ENCODE results near the gene NYAP2. TPM values are rescaled to one million over a fixed set of nuclear protein-coding genes. Genes with fewer than 3 reads are reported as not detected.

NYAP2 gene
- total and polyA plus RNA-seq, 10 of the 15 experiments (the other 5 are each of a cell fraction or from before 2014, with no cell fraction given), result 0.03 TPM; not detected in 9

DNA sequence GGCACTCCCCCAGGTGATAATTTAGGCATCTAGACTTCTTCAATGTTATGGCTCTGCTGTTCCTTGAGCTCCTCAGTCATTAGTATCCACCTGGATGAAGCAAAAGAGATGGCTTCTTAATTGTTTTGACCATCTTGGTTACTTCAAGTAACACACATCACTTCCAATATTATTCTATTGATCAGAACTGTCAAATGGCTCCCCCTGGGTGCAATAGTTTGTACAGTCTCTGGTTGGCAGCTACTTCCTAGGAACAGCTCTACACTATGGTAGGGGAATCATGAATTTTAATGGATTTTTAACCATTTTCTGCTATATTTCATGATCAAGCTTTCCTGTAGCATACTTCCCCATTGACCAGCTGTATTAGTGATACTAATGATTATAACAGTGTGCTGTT lies 157.0 kb downstream of the NYAP2 start (continued):
- no peak for TF ChIP-seq GABPA (IDR thresholded peaks at IDR 0.05; ENCODE audit: low read depth)
- no peak for TF ChIP-seq TCF3 (IDR thresholded peaks at IDR 0.05; ENCODE audit: borderline replicate concordance, insufficient read depth, low read depth, low read length)
- no peak for TF ChIP-seq SUPT20H (IDR thresholded peaks at IDR 0.05; ENCODE audit: borderline replicate concordance, control insufficient read depth, low read depth, low read length)
- no peak for TF ChIP-seq FOXM1 (IDR thresholded peaks at IDR 0.05; ENCODE audit: low read depth, low read length)
- TF ChIP-seq ESRRA (IDR thresholded peaks at IDR 0.05; ENCODE audit: low read length), result no peak
- no peak for TF ChIP-seq NFXL1 (IDR thresholded peaks at IDR 0.05; ENCODE audit: borderline replicate concordance)

DNA sequence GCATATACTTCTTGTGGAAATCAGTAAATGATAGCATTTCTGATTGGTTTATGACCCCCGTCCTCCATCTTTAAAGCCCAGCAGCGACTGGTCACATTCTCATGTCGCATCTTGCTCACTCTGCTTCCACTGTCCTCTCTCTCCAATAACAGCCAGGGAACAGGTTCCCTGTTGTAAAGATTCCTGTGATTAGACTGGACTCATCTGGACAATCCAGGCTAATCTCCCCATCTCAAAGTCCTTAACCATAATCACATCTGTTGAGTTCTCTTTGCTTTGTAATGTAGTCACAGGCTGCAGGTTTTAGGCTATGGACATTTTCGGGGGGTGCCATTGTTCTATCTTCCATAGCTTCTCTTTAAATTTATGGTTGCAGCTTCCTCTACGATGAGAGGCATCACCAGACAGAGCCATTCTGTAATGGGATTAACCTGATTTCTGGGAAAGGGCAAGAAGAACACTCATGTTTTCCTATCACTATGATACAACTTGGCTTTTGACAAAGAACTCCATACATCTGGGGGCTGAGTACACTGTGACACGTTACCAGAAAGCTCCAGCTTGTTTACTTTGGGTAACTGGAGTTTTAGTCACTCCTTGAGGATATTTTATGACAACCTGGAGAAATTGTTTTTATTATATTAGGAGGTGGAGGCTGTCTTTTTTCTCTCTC lies 159.0 kb downstream of the NYAP2 start:
- TF ChIP-seq SIN3A (IDR thresholded peaks at IDR 0.05; ENCODE audit: low read depth, low read length), result no peak
- TF ChIP-seq, protein P1, sequence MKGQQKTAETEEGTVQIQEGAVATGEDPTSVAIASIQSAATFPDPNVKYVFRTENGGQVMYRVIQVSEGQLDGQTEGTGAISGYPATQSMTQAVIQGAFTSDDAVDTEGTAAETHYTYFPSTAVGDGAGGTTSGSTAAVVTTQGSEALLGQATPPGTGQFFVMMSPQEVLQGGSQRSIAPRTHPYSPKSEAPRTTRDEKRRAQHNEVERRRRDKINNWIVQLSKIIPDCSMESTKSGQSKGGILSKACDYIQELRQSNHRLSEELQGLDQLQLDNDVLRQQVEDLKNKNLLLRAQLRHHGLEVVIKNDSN (IDR thresholded peaks at IDR 0.05; ENCODE audit: borderline replicate concordance, extremely low read length, insufficient read depth, low read depth, low read length), result no peak
- TF ChIP-seq, protein P2, sequence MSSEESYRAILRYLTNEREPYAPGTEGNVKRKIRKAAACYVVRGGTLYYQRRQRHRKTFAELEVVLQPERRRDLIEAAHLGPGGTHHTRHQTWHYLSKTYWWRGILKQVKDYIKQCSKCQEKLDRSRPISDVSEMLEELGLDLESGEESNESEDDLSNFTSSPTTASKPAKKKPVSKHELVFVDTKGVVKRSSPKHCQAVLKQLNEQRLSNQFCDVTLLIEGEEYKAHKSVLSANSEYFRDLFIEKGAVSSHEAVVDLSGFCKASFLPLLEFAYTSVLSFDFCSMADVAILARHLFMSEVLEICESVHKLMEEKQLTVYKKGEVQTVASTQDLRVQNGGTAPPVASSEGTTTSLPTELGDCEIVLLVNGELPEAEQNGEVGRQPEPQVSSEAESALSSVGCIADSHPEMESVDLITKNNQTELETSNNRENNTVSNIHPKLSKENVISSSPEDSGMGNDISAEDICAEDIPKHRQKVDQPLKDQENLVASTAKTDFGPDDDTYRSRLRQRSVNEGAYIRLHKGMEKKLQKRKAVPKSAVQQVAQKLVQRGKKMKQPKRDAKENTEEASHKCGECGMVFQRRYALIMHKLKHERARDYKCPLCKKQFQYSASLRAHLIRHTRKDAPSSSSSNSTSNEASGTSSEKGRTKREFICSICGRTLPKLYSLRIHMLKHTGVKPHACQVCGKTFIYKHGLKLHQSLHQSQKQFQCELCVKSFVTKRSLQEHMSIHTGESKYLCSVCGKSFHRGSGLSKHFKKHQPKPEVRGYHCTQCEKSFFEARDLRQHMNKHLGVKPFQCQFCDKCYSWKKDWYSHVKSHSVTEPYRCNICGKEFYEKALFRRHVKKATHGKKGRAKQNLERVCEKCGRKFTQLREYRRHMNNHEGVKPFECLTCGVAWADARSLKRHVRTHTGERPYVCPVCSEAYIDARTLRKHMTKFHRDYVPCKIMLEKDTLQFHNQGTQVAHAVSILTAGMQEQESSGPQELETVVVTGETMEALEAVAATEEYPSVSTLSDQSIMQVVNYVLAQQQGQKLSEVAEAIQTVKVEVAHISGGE (CRISPR knock-in tag; IDR thresholded peaks at IDR 0.05), result no peak
- no peak for TF ChIP-seq CBFB (IDR thresholded peaks at IDR 0.05; ENCODE audit: low read depth)
- no peak for TF ChIP-seq CBX3 (IDR thresholded peaks at IDR 0.05; ENCODE audit: borderline replicate concordance, low read depth)
- no peak for TF ChIP-seq EZH2 (IDR thresholded peaks at IDR 0.05; ENCODE audit: borderline replicate concordance, control insufficient read depth, low read depth, low read length)
- TF ChIP-seq YY1 (IDR thresholded peaks at IDR 0.05; ENCODE audit: low read depth, low read length), result no peak
- no peak for TF ChIP-seq MEF2A (IDR thresholded peaks at IDR 0.05; ENCODE audit: insufficient read depth, low read depth, low read length)
- no peak for FAIRE-seq
- intact Hi-C loops (cut with micrococcal nuclease; ENCODE audit: unreplicated experiment) (loop anchor here (5.0 kb wide), 1 partner anchor 436 kb away; no protein-coding TSS in a partner anchor), in situ Hi-C loops (cut with MboI) (no loop called here)
- H3K4me3 ChIP-seq, result no peak overlapping the region
- ChIA-PET CTCF (interaction anchor here (0.8 to 2.6 kb wide), 2 partner anchors 246 to 276 kb away, joined by 3 to 16 read pairs; no protein-coding TSS in a partner anchor), SMC1A (ENCODE audit: uncharacterized antibody, unreplicated experiment) (interaction anchor here (1.0 to 1.5 kb wide), 3 partner anchors 40 to 435 kb away, joined by 3 read pairs; no protein-coding TSS in a partner anchor), RAD21 (ENCODE audit: unreplicated experiment) (interaction anchor here (1.0 kb wide), 1 partner anchor 121 kb away, joined by 3 read pairs; no protein-coding TSS in a partner anchor), POLR2A (no interaction called here)
- no peak overlapping the region for H3K4me2 ChIP-seq (ENCODE audit: control insufficient read depth, insufficient read depth)
- H3K79me2 ChIP-seq (ENCODE audit: control insufficient read depth, insufficient read depth, low read length), result no peaks in the 10 kb centered on the region
- H2AFZ ChIP-seq (ENCODE audit: control insufficient read depth, low read depth, low read length), result no peak overlapping the region
- H3K36me3 ChIP-seq (ENCODE audit: control insufficient read depth in 2 of 2, insufficient read depth in 2 of 2, low read length in 1 of 2), result no peaks in the 10 kb centered on the region
- no peak for ATAC-seq
- H3K4me1 ChIP-seq (ENCODE audit: control insufficient read depth, insufficient read depth, low read length), result no peaks in the 10 kb centered on the region
- no peak overlapping the region for H3K9ac ChIP-seq (ENCODE audit: control insufficient read depth, insufficient read depth, low read length)
- H3K27me3 ChIP-seq (replicated peaks in 1 of 2; ENCODE audit: control insufficient read depth in 2 of 2, insufficient read depth in 2 of 2, low read length in 1 of 2), result no peaks in the 10 kb centered on the region
- H3K27ac ChIP-seq (ENCODE audit: control insufficient read depth, insufficient read depth), result no peak overlapping the region
- no peaks in the 10 kb centered on the region for H4K20me1 ChIP-seq (ENCODE audit: control insufficient read depth, insufficient read depth)
- no TSS peak for BruUV-seq (replicated peaks)
- 5% methylated on average over 6 of the region's 6 CpGs for WGBS (ENCODE audit: insufficient coverage, insufficient replicate concordance, low lambda C conversion rate, missing lambda C conversion rate)
- DNase-seq (ENCODE audit: low read depth, low spot score), result no peak
- no peaks in the 10 kb centered on the region for H3K9me3 ChIP-seq (replicated peaks; ENCODE audit: control insufficient read depth, insufficient read depth, low read length)

Measured in GM12878 (cell line).